Neuronal stem cell (in vitro differentiated cells): ENCODE data around the gene TP73.

Experiments
- DNase-seq: peaks from one replicate; pipeline ENCODE4 v3.0.0-alpha.2; 2013; ENCODE audit warnings: low spot score
- H2AFZ ChIP-seq: one replicate; pipeline ENCODE4 v1.6.1; 2013; ENCODE audit warnings: mild to moderate bottlenecking, low read length, inconsistent platforms
- H2AK5ac ChIP-seq: 2 replicates; pipeline ENCODE4 v1.6.1; 2013; ENCODE audit warnings: low read depth, mild to moderate bottlenecking, inconsistent platforms, low read length, moderate library complexity, mixed read lengths
- H2BK120ac ChIP-seq: 2 replicates; pipeline ENCODE4 v1.6.1; 2013; ENCODE audit warnings: low read depth, mild to moderate bottlenecking, inconsistent platforms, low read length, moderate library complexity, mixed read lengths
- H2BK12ac ChIP-seq: one replicate; pipeline ENCODE4 v1.6.1; 2013; ENCODE audit warnings: low read length, inconsistent platforms
- H2BK15ac ChIP-seq: 2 replicates; pipeline ENCODE4 v1.6.1; 2013; ENCODE audit warnings: mild to moderate bottlenecking, low read length, inconsistent platforms, mixed read lengths
- H2BK5ac ChIP-seq: one replicate; pipeline ENCODE4 v1.6.1; 2013; ENCODE audit warnings: inconsistent platforms, mild to moderate bottlenecking, low read length, moderate library complexity
- H3K14ac ChIP-seq: one replicate; pipeline ENCODE4 v1.6.1; 2013; ENCODE audit warnings: low read length, inconsistent platforms
- H3K18ac ChIP-seq: 2 replicates; pipeline ENCODE4 v1.6.1; 2013; ENCODE audit warnings: low read length, inconsistent platforms
- H3K23ac ChIP-seq: 2 replicates; pipeline ENCODE4 v1.6.1; 2013; ENCODE audit warnings: low read depth, mild to moderate bottlenecking, mixed read lengths, low read length, inconsistent platforms; ENCODE audit not compliant: poor library complexity
- H3K27ac ChIP-seq: replicated peaks from 3 replicates; pipeline ENCODE4 v1.5.1; 2013; ENCODE audit warnings: low read length, inconsistent platforms
- H3K27me3 ChIP-seq, 3 experiments: 2 replicates each; pipeline ENCODE4 v1.6.1; 2013; ENCODE audit warnings: low read length in 3 of 3, mild to moderate bottlenecking in 2 of 3, inconsistent platforms in 1 of 3, low read depth in 1 of 3, mixed read lengths in 1 of 3, moderate library complexity in 1 of 3; ENCODE audit not compliant: control insufficient read depth in 3 of 3, insufficient read depth in 3 of 3
- H3K36me3 ChIP-seq, 2 donors: replicated peaks in 1 of 2; 2 replicates each; pipeline ENCODE4 v1.6.1; 2013; ENCODE audit warnings: low read length in 2 of 2; ENCODE audit not compliant: control insufficient read depth in 2 of 2, insufficient read depth in 2 of 2
- H3K4ac ChIP-seq: 2 replicates; pipeline ENCODE4 v1.6.1; 2013; ENCODE audit warnings: inconsistent platforms, mild to moderate bottlenecking, low read length, moderate library complexity
- H3K4me1 ChIP-seq, 2 donors: 1 replicate in 1 of 2; 2 replicates in 1 of 2; pipeline ENCODE4 v1.6.1; 2013; ENCODE audit warnings: low read length in 2 of 2, low read depth in 1 of 2; ENCODE audit not compliant: control insufficient read depth in 2 of 2, insufficient read depth in 1 of 2
- H3K4me2 ChIP-seq: one replicate; pipeline ENCODE4 v1.6.1; 2013; ENCODE audit warnings: mild to moderate bottlenecking, low read length, inconsistent platforms; ENCODE audit not compliant: insufficient read depth, poor library complexity, severe bottlenecking
- H3K4me3 ChIP-seq, 2 donors: 2 replicates each; pipeline ENCODE4 v1.5.1; 2013; ENCODE audit warnings: low read length in 2 of 2, mild to moderate bottlenecking in 2 of 2, inconsistent platforms in 1 of 2, moderate library complexity in 1 of 2
- H3K79me1 ChIP-seq: one replicate; pipeline ENCODE4 v1.6.1; 2013; ENCODE audit warnings: low read depth, mild to moderate bottlenecking, inconsistent platforms, low read length, moderate library complexity
- H3K9ac ChIP-seq: one replicate; pipeline ENCODE4 v1.6.1; 2013; ENCODE audit warnings: mild to moderate bottlenecking, low read depth, low read length, inconsistent platforms; ENCODE audit not compliant: poor library complexity
- H3K9me3 ChIP-seq, 2 donors: replicated peaks in 1 of 2; 2 replicates each; pipeline versions ENCODE3 to v1.6.1; 2013; ENCODE audit warnings: low read length in 2 of 2, mild to moderate bottlenecking in 2 of 2, inconsistent platforms in 1 of 2, low read depth in 1 of 2, mixed read lengths in 1 of 2, moderate library complexity in 1 of 2; ENCODE audit not compliant: control insufficient read depth in 2 of 2, insufficient read depth in 1 of 2
- H4K8ac ChIP-seq: one replicate; pipeline ENCODE4 v1.6.1; 2013; ENCODE audit warnings: low read depth, mild to moderate bottlenecking, inconsistent platforms, low read length, moderate library complexity
- H4K91ac ChIP-seq: one replicate; pipeline ENCODE4 v1.6.1; 2013; ENCODE audit warnings: low read length, low read depth, mild to moderate bottlenecking, inconsistent platforms; ENCODE audit not compliant: poor library complexity
- WGBS, 2 donors: extraction: QIAGEN DNeasy Blood & Tissue Kit; methylation state at CpG; one replicate each; pipeline ENCODE4 v1.1.7; 2013; ENCODE audit warnings: missing lambda C conversion rate in 2 of 2, mixed read lengths in 1 of 2; ENCODE audit not compliant: insufficient read length in 2 of 2, insufficient replicate concordance in 1 of 2; ENCODE audit errors: extremely low coverage in 2 of 2; 5-methylcytosine and 5-hydroxymethylcytosine counted together

Gene TP73

GRCh38 chr1:3735688-3736087, 83.4 kb downstream of the TP73 start:
- H2BK15ac ChIP-seq: no peak overlapping the region
- peaks cover 34 to 65% of the 10 kb centered on the region in 2 donors for H3K36me3 ChIP-seq
- H3K4me3 ChIP-seq: no peak overlapping the region
- no peak overlapping the region for H2BK5ac ChIP-seq
- no peak overlapping the region for H2AK5ac ChIP-seq
- H3K23ac ChIP-seq: no peak overlapping the region
- DNase-seq: no peak
- H4K8ac ChIP-seq: no peak overlapping the region
- H3K14ac ChIP-seq: no peak overlapping the region
- no CpG with 5 or more reads among the region's 13 CpGs for WGBS, 2 donors
- no peak overlapping the region for H3K9ac ChIP-seq
- H3K27ac ChIP-seq: no peak overlapping the region
- no peaks in the 10 kb centered on the region for H3K27me3 ChIP-seq
- H3K18ac ChIP-seq: no peak overlapping the region
- H2BK12ac ChIP-seq: no peak overlapping the region
- no peak overlapping the region for H4K91ac ChIP-seq
- H2BK120ac ChIP-seq: no peak overlapping the region
- H2AFZ ChIP-seq: no peak overlapping the region
- H3K79me1 ChIP-seq: peaks cover 2% of the 10 kb centered on the region
- peaks cover 13 to 18% of the 10 kb centered on the region in 2 donors for H3K4me1 ChIP-seq
- H3K4ac ChIP-seq: no peak overlapping the region
- no peak overlapping the region for H3K4me2 ChIP-seq
- H3K9me3 ChIP-seq: no peaks in the 10 kb centered on the region

- Histone ChIP-seq H3K27me3 (no peaks in the 10 kb centered on the region), H2BK5ac (no peak overlapping the region), H3K27ac (no peak overlapping the region), H3K4ac (no peak overlapping the region), H3K4me2 (no peak overlapping the region), H2BK15ac (no peak overlapping the region), H3K14ac (no peak overlapping the region), H3K79me1 (peaks cover 2% of the 10 kb centered on the region), H2AFZ (no peak overlapping the region), H3K4me3 (no peak overlapping the region), H2AK5ac (no peak overlapping the region), H3K18ac (no peak overlapping the region), H3K9me3 (no peaks in the 10 kb centered on the region), H3K23ac (no peak overlapping the region), H2BK12ac (no peak overlapping the region), H2BK120ac (no peak overlapping the region), H3K36me3 (peaks cover 34 to 70% of the 10 kb centered on the region in 2 donors), H3K4me1 (peaks cover 13 to 18% of the 10 kb centered on the region in 2 donors), H4K91ac (no peak overlapping the region), H3K9ac (no peak overlapping the region), H4K8ac (no peak overlapping the region)
- no peak for DNase-seq
- WGBS, 2 donors: no CpG with 5 or more reads among the region's 13 CpGs
Observed at GRCh38 chr1:3736131-3736561, 83.8 kb downstream of the TP73 start.

GRCh38 chr1:3736708-3737107, 84.4 kb downstream of the TP73 start:
- peaks cover 7 to 14% of the 10 kb centered on the region in 2 donors for H3K4me1 ChIP-seq
- H2BK15ac ChIP-seq: no peak overlapping the region
- no peaks in the 10 kb centered on the region for H3K9me3 ChIP-seq
- H3K14ac ChIP-seq: no peak overlapping the region
- no CpG with 5 or more reads among the region's 14 CpGs for WGBS, 2 donors
- H2BK5ac ChIP-seq: no peak overlapping the region
- H3K4ac ChIP-seq: no peak overlapping the region
- no peak overlapping the region for H3K4me3 ChIP-seq
- no peak overlapping the region for H4K8ac ChIP-seq
- no peak overlapping the region for H3K4me2 ChIP-seq
- H3K79me1 ChIP-seq: peaks cover 4% of the 10 kb centered on the region
- peaks cover 35 to 75% of the 10 kb centered on the region in 2 donors for H3K36me3 ChIP-seq
- H3K27me3 ChIP-seq: no peaks in the 10 kb centered on the region
- H4K91ac ChIP-seq: no peak overlapping the region
- no peak overlapping the region for H3K9ac ChIP-seq
- H2AK5ac ChIP-seq: no peak overlapping the region
- H2AFZ ChIP-seq: no peak overlapping the region
- no peak overlapping the region for H3K23ac ChIP-seq
- H2BK120ac ChIP-seq: no peak overlapping the region
- no peak overlapping the region for H3K27ac ChIP-seq
- no peak overlapping the region for H2BK12ac ChIP-seq
- no peak overlapping the region for H3K18ac ChIP-seq
- DNase-seq: no peak

- H3K9ac ChIP-seq: no peak overlapping the region
- no peak overlapping the region for H3K14ac ChIP-seq
- no peak for DNase-seq
- H2BK120ac ChIP-seq: no peak overlapping the region
- H2BK15ac ChIP-seq: no peak overlapping the region
- H2AK5ac ChIP-seq: no peak overlapping the region
- no peak overlapping the region for H3K27ac ChIP-seq
- no peak overlapping the region for H2AFZ ChIP-seq
- H3K4me2 ChIP-seq: no peak overlapping the region
- no peaks in the 10 kb centered on the region for H3K27me3 ChIP-seq
- no peak overlapping the region for H4K91ac ChIP-seq
- peak overlapping the region in 1 of 2 donors; percentile 34 for H3K4me3 ChIP-seq
- no peak overlapping the region for H2BK5ac ChIP-seq
- peaks cover 4% of the 10 kb centered on the region for H3K79me1 ChIP-seq
- H3K4ac ChIP-seq: no peak overlapping the region
- peaks cover 0 to under 1% of the 10 kb centered on the region in 2 donors for H3K4me1 ChIP-seq
- no peak overlapping the region for H2BK12ac ChIP-seq
- no peak overlapping the region for H4K8ac ChIP-seq
- no peak overlapping the region for H3K18ac ChIP-seq
- no peak overlapping the region for H3K23ac ChIP-seq
- no peaks in the 10 kb centered on the region for H3K9me3 ChIP-seq
- WGBS, 2 donors: no CpG with 5 or more reads among the region's 12 CpGs
- peaks cover 47 to 95% of the 10 kb centered on the region in 2 donors for H3K36me3 ChIP-seq
Observed at GRCh38 chr1:3738943-3739342, 86.6 kb downstream of the TP73 start.
